Glomerular endothelial cell (primary cell): ENCODE data around the gene CLTCL1. TPM values are rescaled to one million over a fixed set of nuclear protein-coding genes. Genes with fewer than 3 reads are reported as not detected.

Experiments used
- DNase-seq: peaks from one replicate; pipeline ENCODE4 v3.0.0-alpha.2; 2011; ENCODE audit warnings: low read depth, low spot score; ENCODE audit errors: extremely low read depth
- total RNA-seq: library from RNA; depleted of rRNA; stranded (reverse); fragments of >200 nt; gene quantifications from 2 replicates; pipeline ENCODE4 v1.2.3, GENCODE V29; 2015

The CLTCL1 gene
- total RNA-seq, 1 donor from 2014 or later = 7.8 TPM

GRCh38 chr22:19134874-19135273 lies 156.6 kb downstream of the CLTCL1 start:
- DNase-seq = no peak

- DNase-seq = no peak
These were observed 157.2 kb downstream of the CLTCL1 start for GRCh38 chr22:19134176-19134831.

- DNase-seq = no peak
These were observed 158.0 kb downstream of the CLTCL1 start for GRCh38 chr22:19133561-19133960.

GRCh38 chr22:19132693-19133400 lies 158.7 kb downstream of the CLTCL1 start:
- no peak for DNase-seq

- no peak for DNase-seq
These were observed 159.4 kb downstream of the CLTCL1 start for GRCh38 chr22:19132153-19132552.

GRCh38 chr22:19131685-19132015 lies 159.9 kb downstream of the CLTCL1 start:
- DNase-seq = no peak

- DNase-seq = no peak
These were observed 160.4 kb downstream of the CLTCL1 start, which contains the start of gene TSSK2 for GRCh38 chr22:19130959-19131684. TSS of gene TSSK2 (plus strand) at chr22:19131308. CDS start at chr22:19131400, 92 bp downstream.

- no peak for DNase-seq
These were observed 161.6 kb downstream of the CLTCL1 start for GRCh38 chr22:19129871-19130270.

Other genes with a start within 250 kb of the CLTCL1 start
- 55.4 and 60.9 TPM in 2 replicates for gene DGCR2, start 169.3 kb downstream of the CLTCL1 start, total RNA-seq
- gene TSSK2, start 160.4 kb downstream of the CLTCL1 start, total RNA-seq = not detected in 2 replicates
- 25.6 and 27.4 TPM in 2 replicates for gene ESS2, start 147.1 kb downstream of the CLTCL1 start, total RNA-seq
- not detected in 2 replicates for gene GSC2, start 141.4 kb downstream of the CLTCL1 start, total RNA-seq
- 108 and 119 TPM in 2 replicates for gene SLC25A1, start 113.0 kb downstream of the CLTCL1 start, total RNA-seq
- 26.4 and 32.6 TPM in 2 replicates for gene HIRA, start 140.0 kb upstream of the CLTCL1 start, total RNA-seq
- 23.8 and 44.7 TPM in 2 replicates for gene MRPL40, start 140.8 kb upstream of the CLTCL1 start, total RNA-seq
- 23.4 and 32.3 TPM in 2 replicates for gene C22orf39, start 156.0 kb upstream of the CLTCL1 start, total RNA-seq
- gene UFD1, start 187.5 kb upstream of the CLTCL1 start, total RNA-seq = 66.2 and 81.9 TPM in 2 replicates
- 5.4 and 11.5 TPM in 2 replicates for gene CDC45, start 188.2 kb upstream of the CLTCL1 start, total RNA-seq
- gene CLDN5, start 232.7 kb upstream of the CLTCL1 start, total RNA-seq = 1,303 and 1,795 TPM in 2 replicates